Breast epithelium (tissue), 3 donors: ENCODE measurements around the gene PTPRH.

ENCODE experiments used
- CTCF ChIP-seq, 3 donors: fragments of 450-650 bp; IDR thresholded peaks; one replicate each; pipeline ENCODE4 v1.5.1; 2016 to 2017; ENCODE audit warnings: antibody characterized with exemption in 3 of 3, mild to moderate bottlenecking in 3 of 3, moderate library complexity in 3 of 3
- POLR2A ChIP-seq: fragments of 450-650 bp; IDR thresholded peaks from one replicate; pipeline ENCODE4 v1.6.1; 2016; ENCODE audit warnings: antibody characterized with exemption, mild to moderate bottlenecking, moderate library complexity
- POLR2AphosphoS5 ChIP-seq, 3 donors: sonication (generic); formaldehyde crosslinking; IDR thresholded peaks; one replicate each; pipeline ENCODE4 v1.6.1; 2017; ENCODE audit warnings: antibody characterized with exemption in 3 of 3

- TF ChIP-seq POLR2AphosphoS5 (IDR thresholded peaks at IDR 0.05): no peak
- TF ChIP-seq POLR2A: no peak
- no peak for TF ChIP-seq CTCF (IDR thresholded peaks at IDR 0.05)
These were observed 20.5 kb upstream of the PTPRH start for GRCh38 chr19:55229789-55230182.
